MCF 10A (cell line): ENCODE results near the gene EMC6. TPM values are rescaled to one million over a fixed set of nuclear protein-coding genes. Genes with fewer than 3 reads are reported as not detected.
A peak's percentile ranks its signal among the peaks of the same experiment; 100 is the strongest.
"Not testable (repeated sequence)": the region's sequence is repeated elsewhere in the genome, so short reads cannot be mapped to it uniquely, and the experiment has no call there.

Experiments used
- BruUV-seq: library from RNA; stranded (reverse); fragments of 400-500 nt; replicated peaks from 2 replicates; lab custom pipeline; 2021; lab: Mats Ljungman, UMichigan
- CTCF ChIA-PET: fragments of 300-600 bp; sonication (Branson Sonifier 250); formaldehyde crosslinking; extraction: SDS; loops from one replicate; lab custom pipeline; 2021; ENCODE audit warnings: antibody characterized with exemption, inconsistent platforms; lab: Yijun Ruan, JAX
- POLR2A ChIA-PET: fragments of 300-600, 350-650 bp; sonication (Branson Sonifier 250); formaldehyde crosslinking; extraction: SDS; loops from one replicate; lab custom pipeline; 2020; ENCODE audit warnings: antibody characterized with exemption, inconsistent platforms; lab: Yijun Ruan, JAX
- DNase-seq: peaks from one replicate; pipeline ENCODE4 v3.0.0-alpha.2; 2018; ENCODE audit not compliant: unreplicated experiment
- H3K27ac Mint-ChIP-seq: one replicate; pipeline ENCODE4 v1.8.0; 2022; ENCODE audit warnings: mild to moderate bottlenecking, low read depth, mixed read lengths; ENCODE audit not compliant: unreplicated experiment
- H3K27me3 Mint-ChIP-seq: one replicate; pipeline ENCODE4 v1.8.0; 2022; ENCODE audit warnings: mixed read lengths; ENCODE audit not compliant: insufficient read depth, unreplicated experiment
- H3K36me3 Mint-ChIP-seq: one replicate; pipeline ENCODE4 v1.8.0; 2022; ENCODE audit warnings: mild to moderate bottlenecking, moderate library complexity, mixed read lengths; ENCODE audit not compliant: insufficient read depth, unreplicated experiment
- H3K4me1 Mint-ChIP-seq: one replicate; pipeline ENCODE4 v1.8.0; 2022; ENCODE audit warnings: mixed read lengths; ENCODE audit not compliant: insufficient read depth, unreplicated experiment
- H3K4me3 Mint-ChIP-seq: one replicate; pipeline ENCODE4 v1.8.0; 2022; ENCODE audit warnings: mild to moderate bottlenecking, moderate library complexity, mixed read lengths; ENCODE audit not compliant: unreplicated experiment
- H3K9me3 Mint-ChIP-seq: one replicate; pipeline ENCODE4 v1.8.0; 2022; ENCODE audit warnings: mixed read lengths; ENCODE audit not compliant: unreplicated experiment
- intact Hi-C: fragments of 100-400 bp; cut with micrococcal nuclease; formaldehyde crosslinking; loops from 2 replicates; pipeline ENCODE4 v1.14.1; 2022
- total RNA-seq: library from RNA; stranded (reverse); gene quantifications from 2 replicates; pipeline ENCODE4 v1.2.3, GENCODE V29; 2022
- TF ChIP-seq, protein P1 (sequence below): fragments of 200-600 bp; IDR thresholded peaks from one replicate; pipeline ENCODE4 v1.8.0; 2022; ENCODE audit warnings: antibody characterized with exemption, mild to moderate bottlenecking; ENCODE audit not compliant: unreplicated experiment

Gene EMC6
- total RNA-seq, 1 experiment from 2014 or later = 78.5 TPM

DNA sequence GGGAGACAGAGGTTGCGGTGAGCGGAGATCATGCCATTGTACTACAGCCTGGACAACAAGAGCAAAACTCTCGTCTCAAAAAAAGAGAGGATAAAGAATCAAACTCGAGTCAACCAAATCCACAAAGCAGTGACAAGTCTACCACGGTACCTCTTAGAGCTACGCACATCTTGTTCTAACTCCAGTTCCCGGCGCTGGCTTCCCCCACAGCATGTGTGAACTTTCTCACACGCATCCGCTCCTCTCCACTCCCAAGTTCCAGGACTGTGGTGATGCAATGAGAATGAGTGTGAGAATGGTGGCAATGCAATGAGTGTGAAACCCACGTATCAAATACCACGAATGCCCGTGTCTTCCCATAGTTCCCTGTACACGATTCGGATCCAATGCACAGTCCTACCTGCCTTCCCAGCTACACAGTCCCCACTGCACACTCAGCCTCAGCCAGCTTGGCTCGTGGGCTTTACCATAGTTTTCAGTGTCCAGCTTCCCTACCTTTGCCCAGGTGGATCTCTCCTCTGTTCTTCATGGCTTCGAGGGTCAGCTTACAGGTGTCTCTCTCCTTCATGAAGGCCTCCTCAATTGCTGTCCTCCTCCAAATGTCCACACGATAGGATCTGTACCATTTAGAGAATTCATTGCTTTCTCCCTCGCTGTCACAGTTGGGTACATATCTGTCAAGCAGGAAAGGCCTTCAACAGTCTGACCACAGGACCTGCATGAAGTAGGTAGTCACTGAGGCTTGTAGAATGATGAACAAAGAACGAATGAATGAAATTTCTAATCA is 36.5 kb downstream of the EMC6 start:
- no peaks in the 10 kb centered on the region for H3K4me1 Mint-ChIP-seq
- no peaks in the 10 kb centered on the region for H3K27me3 Mint-ChIP-seq
- H3K36me3 Mint-ChIP-seq = peaks cover 4% of the 10 kb centered on the region
- intact Hi-C loops = no loop called here
- DNase-seq = no peak
- no peak overlapping the region for H3K27ac Mint-ChIP-seq
- POLR2A ChIA-PET = no interaction called here
- CTCF ChIA-PET = no interaction called here
- peaks cover 7% of the 10 kb centered on the region for H3K9me3 Mint-ChIP-seq
- TF ChIP-seq, protein P1, sequence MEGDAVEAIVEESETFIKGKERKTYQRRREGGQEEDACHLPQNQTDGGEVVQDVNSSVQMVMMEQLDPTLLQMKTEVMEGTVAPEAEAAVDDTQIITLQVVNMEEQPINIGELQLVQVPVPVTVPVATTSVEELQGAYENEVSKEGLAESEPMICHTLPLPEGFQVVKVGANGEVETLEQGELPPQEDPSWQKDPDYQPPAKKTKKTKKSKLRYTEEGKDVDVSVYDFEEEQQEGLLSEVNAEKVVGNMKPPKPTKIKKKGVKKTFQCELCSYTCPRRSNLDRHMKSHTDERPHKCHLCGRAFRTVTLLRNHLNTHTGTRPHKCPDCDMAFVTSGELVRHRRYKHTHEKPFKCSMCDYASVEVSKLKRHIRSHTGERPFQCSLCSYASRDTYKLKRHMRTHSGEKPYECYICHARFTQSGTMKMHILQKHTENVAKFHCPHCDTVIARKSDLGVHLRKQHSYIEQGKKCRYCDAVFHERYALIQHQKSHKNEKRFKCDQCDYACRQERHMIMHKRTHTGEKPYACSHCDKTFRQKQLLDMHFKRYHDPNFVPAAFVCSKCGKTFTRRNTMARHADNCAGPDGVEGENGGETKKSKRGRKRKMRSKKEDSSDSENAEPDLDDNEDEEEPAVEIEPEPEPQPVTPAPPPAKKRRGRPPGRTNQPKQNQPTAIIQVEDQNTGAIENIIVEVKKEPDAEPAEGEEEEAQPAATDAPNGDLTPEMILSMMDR = no peak
- no peak overlapping the region for H3K4me3 Mint-ChIP-seq
- no TSS peak for BruUV-seq

GRCh38 chr17:3705718-3705984 is 37.0 kb downstream of the EMC6 start:
- H3K9me3 Mint-ChIP-seq, H3K4me1 Mint-ChIP-seq, H3K4me3 Mint-ChIP-seq, CTCF ChIA-PET, H3K36me3 Mint-ChIP-seq, H3K27me3 Mint-ChIP-seq, DNase-seq, POLR2A ChIA-PET, intact Hi-C loops, H3K27ac Mint-ChIP-seq, BruUV-seq: not testable (repeated sequence)

DNA sequence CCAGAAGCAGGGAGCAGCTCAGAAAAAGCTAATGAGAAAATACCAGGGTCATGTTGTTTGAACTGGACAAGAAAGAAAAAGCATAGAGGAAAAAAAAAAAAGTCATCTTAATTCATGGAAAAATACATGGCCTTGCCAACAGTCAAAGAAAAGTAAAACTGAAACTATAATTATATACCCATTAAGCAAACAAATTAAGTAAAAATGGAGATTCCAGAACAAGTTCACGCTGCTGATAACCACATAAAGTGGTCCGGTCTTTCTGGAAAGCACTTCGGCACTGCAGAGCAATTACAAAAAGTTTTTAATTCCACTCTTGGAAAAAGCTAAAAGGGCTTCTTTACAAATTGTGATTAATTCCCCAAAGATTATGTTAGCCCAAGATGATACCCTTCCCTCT is 39.8 kb downstream of the EMC6 start:
- DNase-seq = no peak
- CTCF ChIA-PET = no interaction called here
- H3K4me1 Mint-ChIP-seq = no peaks in the 10 kb centered on the region
- H3K27ac Mint-ChIP-seq = no peak overlapping the region
- no peaks in the 10 kb centered on the region for H3K27me3 Mint-ChIP-seq
- H3K4me3 Mint-ChIP-seq = no peak overlapping the region
- intact Hi-C loops = no loop called here
- no peaks in the 10 kb centered on the region for H3K9me3 Mint-ChIP-seq
- peaks cover 10% of the 10 kb centered on the region for H3K36me3 Mint-ChIP-seq
- no TSS peak for BruUV-seq
- TF ChIP-seq, protein P1 = no peak
- POLR2A ChIA-PET = interaction anchor here (0.6 kb wide), 2 partner anchors 704 to 1447 kb away, joined by 3 to 5 read pairs; no protein-coding TSS in a partner anchor

GRCh38 chr17:3710951-3711383 is 42.4 kb downstream of the EMC6 start:
- H3K9me3 Mint-ChIP-seq = no peaks in the 10 kb centered on the region
- TF ChIP-seq, protein P1 = no peak
- no peaks in the 10 kb centered on the region for H3K4me1 Mint-ChIP-seq
- no TSS peak for BruUV-seq
- peaks cover 32% of the 10 kb centered on the region for H3K36me3 Mint-ChIP-seq
- DNase-seq = peak; percentile 57
- intact Hi-C loops = no loop called here
- POLR2A ChIA-PET = no interaction called here
- H3K27ac Mint-ChIP-seq = no peak overlapping the region
- no peak overlapping the region for H3K4me3 Mint-ChIP-seq
- H3K27me3 Mint-ChIP-seq = no peaks in the 10 kb centered on the region
- CTCF ChIA-PET = interaction anchor here (0.6 kb wide), 1 partner anchor 1348 kb away, joined by 3 read pairs; no protein-coding TSS in a partner anchor
